Activated CD8-positive, alpha-beta T cell treated with anti-CD3 and anti-CD28 coated beads, Interleukin-2, amount 10 ng/mL, durations not matched to agents 7 days and 5 days (primary cell): Measurements from ENCODE around the gene SLC51A. TPM values are rescaled to one million over a fixed set of nuclear protein-coding genes. Genes with fewer than 3 reads are reported as not detected.
"Not testable (repeated sequence)": the region's sequence is repeated elsewhere in the genome, so short reads cannot be mapped to it uniquely, and the experiment has no call there.

ENCODE experiments used
- ATAC-seq: fragments of 150-1000 bp; cut with Tn5 transposase; one replicate; pipeline ENCODE4 v1.10.0; 2021; ENCODE audit warnings: moderate library complexity
- CTCF ChIA-PET: fragments of 350-600 bp; sonication (Branson Sonifier 250); formaldehyde crosslinking; loops from one replicate; lab custom pipeline; 2021; ENCODE audit warnings: antibody characterized with exemption; lab: Charles Lee
- POLR2A ChIA-PET: fragments of 350-600 bp; sonication (Branson Sonifier 250); formaldehyde crosslinking; loops from one replicate; lab custom pipeline; 2021; ENCODE audit warnings: antibody characterized with exemption; lab: Charles Lee
- DNase-seq: peaks from one replicate; pipeline ENCODE4 v3.0.0-alpha.2; 2020
- H3K27ac Mint-ChIP-seq: one replicate; pipeline ENCODE4 v1.8.0; 2021; ENCODE audit warnings: mild to moderate bottlenecking, mixed read lengths
- H3K27me3 Mint-ChIP-seq: one replicate; pipeline ENCODE4 v1.8.0; 2021; ENCODE audit warnings: low read depth, mixed read lengths
- H3K36me3 Mint-ChIP-seq: one replicate; pipeline ENCODE4 v1.8.0; 2021; ENCODE audit warnings: low read depth, mixed read lengths
- H3K4me1 Mint-ChIP-seq: one replicate; pipeline ENCODE4 v1.8.0; 2021; ENCODE audit warnings: low read depth, mixed read lengths
- H3K4me3 Mint-ChIP-seq: one replicate; pipeline ENCODE4 v1.8.0; 2021; ENCODE audit warnings: mild to moderate bottlenecking, mixed read lengths
- H3K9me3 Mint-ChIP-seq: one replicate; pipeline ENCODE4 v1.8.0; 2022; ENCODE audit warnings: mixed read lengths; ENCODE audit not compliant: insufficient read depth
- total RNA-seq, 2 experiments: library from RNA; stranded (reverse); gene quantifications; one replicate each; pipeline ENCODE4 v1.2.3, GENCODE V29; 2021

The SLC51A gene
- total RNA-seq, 2 experiments from 2014 or later = not detected

GRCh38 chr3:196179380-196180308, 36.7 kb upstream of the SLC51A start:
- peak; percentile 85 for ATAC-seq
- Mint-ChIP-seq H3K4me1 (peaks cover 60% of the 10 kb centered on the region), H3K27ac (peak overlapping the region; percentile 95), H3K36me3 (peaks cover 1% of the 10 kb centered on the region), H3K4me3 (peak overlapping the region; percentile 47), H3K27me3 (no peaks in the 10 kb centered on the region), H3K9me3 (no peaks in the 10 kb centered on the region)
- ChIA-PET POLR2A (interaction anchor here (0.6 to 5.1 kb wide), 25 partner anchors 9 to 272 kb away, joined by 3 to 27 read pairs (median 5); partner anchors contain the start of gene DYNLT2B), CTCF (interaction anchor here (0.9 to 4.4 kb wide), 12 partner anchors 9 to 109 kb away, joined by 3 to 66 read pairs (median 7); no protein-coding TSS in a partner anchor)
- DNase-seq = peak; percentile 95

GRCh38 chr3:196180346-196180745, 36.0 kb upstream of the SLC51A start:
- peak overlapping the region; percentile 95 for H3K27ac Mint-ChIP-seq

GRCh38 chr3:196181127-196181546, 35.2 kb upstream of the SLC51A start:
- H3K27ac Mint-ChIP-seq = peak overlapping the region; percentile 95
- H3K4me3 Mint-ChIP-seq = no peak overlapping the region
- H3K9me3 Mint-ChIP-seq = no peaks in the 10 kb centered on the region
- H3K36me3 Mint-ChIP-seq = peaks cover 1% of the 10 kb centered on the region
- DNase-seq = no peak
- no peaks in the 10 kb centered on the region for H3K27me3 Mint-ChIP-seq
- ChIA-PET POLR2A (interaction anchor here (0.6 to 5.1 kb wide), 7 partner anchors 12 to 322 kb away, joined by 3 to 27 read pairs (median 9); no protein-coding TSS in a partner anchor), CTCF (interaction anchor here (0.6 to 4.4 kb wide), 8 partner anchors 13 to 1784 kb away, joined by 3 to 66 read pairs (median 5); no protein-coding TSS in a partner anchor)
- H3K4me1 Mint-ChIP-seq = peaks cover 64% of the 10 kb centered on the region
- ATAC-seq = no peak

More at GRCh38 chr3:196180346-196180745, 36.0 kb upstream of the SLC51A start:
- CTCF ChIA-PET = interaction anchor here (0.9 to 4.4 kb wide), 10 partner anchors 9 to 107 kb away, joined by 3 to 66 read pairs (median 8); no protein-coding TSS in a partner anchor
- POLR2A ChIA-PET = interaction anchor here (1.3 to 5.1 kb wide), 14 partner anchors 11 to 273 kb away, joined by 3 to 27 read pairs (median 6); no protein-coding TSS in a partner anchor
- no peak for DNase-seq
- H3K4me1 Mint-ChIP-seq = peaks cover 63% of the 10 kb centered on the region
- H3K9me3 Mint-ChIP-seq = no peaks in the 10 kb centered on the region
- H3K4me3 Mint-ChIP-seq = peak overlapping the region; percentile 47
- no peak for ATAC-seq
- no peaks in the 10 kb centered on the region for H3K27me3 Mint-ChIP-seq
- H3K36me3 Mint-ChIP-seq = peaks cover 1% of the 10 kb centered on the region

GRCh38 chr3:196184169-196184432, 32.2 kb upstream of the SLC51A start:
- not testable (repeated sequence) for H3K36me3 Mint-ChIP-seq, ATAC-seq, H3K4me3 Mint-ChIP-seq, H3K9me3 Mint-ChIP-seq, H3K27me3 Mint-ChIP-seq, DNase-seq
- peaks cover 66% of the 10 kb centered on the region for H3K4me1 Mint-ChIP-seq
- POLR2A ChIA-PET = interaction anchor here (1.3 kb wide), 1 partner anchor 70 kb away, joined by 9 read pairs; no protein-coding TSS in a partner anchor
- CTCF ChIA-PET = interaction anchor here (1.3 kb wide), 1 partner anchor 8 kb away, joined by 4 read pairs; no protein-coding TSS in a partner anchor
- H3K27ac Mint-ChIP-seq = peak overlapping the region; percentile 95

GRCh38 chr3:196184881-196185280, 31.5 kb upstream of the SLC51A start:
- POLR2A ChIA-PET = no interaction called here
- peak overlapping the region; percentile 43 for H3K27ac Mint-ChIP-seq

GRCh38 chr3:196186651-196187573, 29.4 kb upstream of the SLC51A start:
- H3K4me3 Mint-ChIP-seq = peak overlapping the region; percentile 26
- H3K36me3 Mint-ChIP-seq = no peaks in the 10 kb centered on the region
- no peaks in the 10 kb centered on the region for H3K9me3 Mint-ChIP-seq
- ChIA-PET CTCF (interaction anchor here (0.8 to 3.0 kb wide), 7 partner anchors 10 to 292 kb away, joined by 3 to 25 read pairs (median 3); no protein-coding TSS in a partner anchor), POLR2A (interaction anchor here (1.0 kb wide), 1 partner anchor 66 kb away, joined by 3 read pairs; no protein-coding TSS in a partner anchor)
- DNase-seq (no peak), ATAC-seq (no peak)
- H3K27ac Mint-ChIP-seq = peak overlapping the region; percentile 81
- H3K4me1 Mint-ChIP-seq = peaks cover 43% of the 10 kb centered on the region
- H3K27me3 Mint-ChIP-seq = no peaks in the 10 kb centered on the region

More at GRCh38 chr3:196184881-196185280, 31.5 kb upstream of the SLC51A start:
- no peaks in the 10 kb centered on the region for H3K27me3 Mint-ChIP-seq
- CTCF ChIA-PET = no interaction called here
- ATAC-seq = no peak
- H3K9me3 Mint-ChIP-seq = no peaks in the 10 kb centered on the region
- no peaks in the 10 kb centered on the region for H3K36me3 Mint-ChIP-seq
- no peak for DNase-seq
- peaks cover 58% of the 10 kb centered on the region for H3K4me1 Mint-ChIP-seq
- H3K4me3 Mint-ChIP-seq = no peak overlapping the region

GRCh38 chr3:196189566-196190347, 26.6 kb upstream of the SLC51A start:
- Mint-ChIP-seq H3K4me1 (peaks cover 43% of the 10 kb centered on the region), H3K27ac (no peak overlapping the region), H3K4me3 (no peak overlapping the region), H3K9me3 (no peaks in the 10 kb centered on the region), H3K27me3 (no peaks in the 10 kb centered on the region), H3K36me3 (no peaks in the 10 kb centered on the region)
- no peak for DNase-seq
- ChIA-PET POLR2A (no interaction called here), CTCF (interaction anchor here (0.7 to 2.4 kb wide), 2 partner anchors 10 to 116 kb away, joined by 3 to 11 read pairs; no protein-coding TSS in a partner anchor)
- ATAC-seq = no peak

- peaks cover 46% of the 10 kb centered on the region for H3K4me1 Mint-ChIP-seq
- no peak overlapping the region for H3K4me3 Mint-ChIP-seq
- ChIA-PET CTCF (interaction anchor here (0.7 to 7.3 kb wide), 5 partner anchors 9 to 135 kb away, joined by 3 to 66 read pairs (median 4); no protein-coding TSS in a partner anchor), POLR2A (interaction anchor here (0.9 to 1.4 kb wide), 5 partner anchors 8 to 376 kb away, joined by 3 to 6 read pairs (median 3); partner anchors contain the start of genes FBXO45 and WDR53)
- ATAC-seq (peak; percentile 8), DNase-seq (peak; percentile 42)
- no peaks in the 10 kb centered on the region for H3K27me3 Mint-ChIP-seq
- H3K36me3 Mint-ChIP-seq = no peaks in the 10 kb centered on the region
- H3K9me3 Mint-ChIP-seq = no peaks in the 10 kb centered on the region
- H3K27ac Mint-ChIP-seq = peak overlapping the region; percentile 91
These were observed 24.3 kb upstream of the SLC51A start for GRCh38 chr3:196192036-196192523.

GRCh38 chr3:196192524-196193051, 23.7 kb upstream of the SLC51A start:
- Mint-ChIP-seq H3K9me3 (no peaks in the 10 kb centered on the region), H3K4me1 (peaks cover 45% of the 10 kb centered on the region), H3K27me3 (no peaks in the 10 kb centered on the region), H3K4me3 (no peak overlapping the region), H3K36me3 (no peaks in the 10 kb centered on the region), H3K27ac (peak overlapping the region; percentile 91)
- no peak for DNase-seq
- POLR2A ChIA-PET = interaction anchor here (0.6 to 1.2 kb wide), 6 partner anchors 9 to 376 kb away, joined by 3 to 6 read pairs (median 3); partner anchors contain the start of genes FBXO45 and WDR53
- CTCF ChIA-PET = interaction anchor here (0.7 to 7.3 kb wide), 5 partner anchors 9 to 135 kb away, joined by 3 to 66 read pairs (median 4); no protein-coding TSS in a partner anchor
- peak; percentile 22 for ATAC-seq
